HEK293T (cell line): ENCODE measurements around the gene MFAP3.

ENCODE experiments used
- CTCF ChIA-PET: fragments of 350-600 bp; formaldehyde crosslinking; extraction: SDS; loops from one replicate; lab custom pipeline; 2021; ENCODE audit warnings: antibody characterized with exemption, inconsistent platforms; lab: Yijun Ruan, JAX
- POLR2A ChIA-PET: fragments of 350-600 bp; formaldehyde crosslinking; extraction: SDS; loops from one replicate; lab custom pipeline; 2020; ENCODE audit warnings: antibody characterized with exemption, inconsistent platforms; lab: Yijun Ruan, JAX
- DNase-seq: peaks from one replicate; pipeline ENCODE4 v3.0.0; 2012; ENCODE audit warnings: mixed read lengths; ENCODE audit errors: extremely low spot score
- ARNT ChIP-seq: fragments of 450-650 bp; IDR thresholded peaks from 2 replicates; pipeline ENCODE4 v1.6.1; 2017; ENCODE audit warnings: mild to moderate bottlenecking
- BHLHE40 ChIP-seq: fragments of 450-650 bp; IDR thresholded peaks from 2 replicates; pipeline ENCODE4 v1.6.1; 2016; ENCODE audit warnings: mild to moderate bottlenecking, moderate library complexity, borderline replicate concordance
- CTBP1 ChIP-seq: fragments of 450-650 bp; IDR thresholded peaks from 2 replicates; pipeline ENCODE4 v1.6.1; 2016; ENCODE audit warnings: borderline replicate concordance
- ELF4 ChIP-seq: fragments of 450-650 bp; IDR thresholded peaks from 2 replicates; pipeline ENCODE4 v1.6.1; 2017; ENCODE audit warnings: antibody characterized with exemption
- FOXA1 ChIP-seq: fragments of 450-650 bp; IDR thresholded peaks from 2 replicates; pipeline ENCODE4 v1.6.1; 2016; ENCODE audit warnings: mild to moderate bottlenecking
- FOXK2 ChIP-seq: fragments of 450-650 bp; IDR thresholded peaks from 2 replicates; pipeline ENCODE4 v1.6.1; 2016; ENCODE audit warnings: mild to moderate bottlenecking
- FOXM1 ChIP-seq: fragments of 450-650 bp; IDR thresholded peaks from 2 replicates; pipeline ENCODE4 v1.6.1; 2017; ENCODE audit warnings: mild to moderate bottlenecking, borderline replicate concordance
- HDGF ChIP-seq: fragments of 450-650 bp; IDR thresholded peaks from 2 replicates; pipeline ENCODE4 v1.6.1; 2017; ENCODE audit warnings: antibody characterized with exemption, borderline replicate concordance
- L3MBTL2 ChIP-seq: fragments of 450-650 bp; conservative IDR thresholded peaks from 2 replicates; pipeline ENCODE4 v1.6.1; 2016; ENCODE audit warnings: mild to moderate bottlenecking
- LEF1 ChIP-seq: fragments of 450-650 bp; IDR thresholded peaks from 2 replicates; pipeline ENCODE4 v1.6.1; 2017; ENCODE audit warnings: mild to moderate bottlenecking, borderline replicate concordance
- NFRKB ChIP-seq: fragments of 450-650 bp; IDR thresholded peaks from 2 replicates; pipeline ENCODE4 v1.6.1; 2016; ENCODE audit warnings: mild to moderate bottlenecking, moderate library complexity
- PKNOX1 ChIP-seq: fragments of 450-650 bp; IDR thresholded peaks from 2 replicates; pipeline ENCODE4 v1.6.1; 2016
- SP1 ChIP-seq: fragments of 450-650 bp; IDR thresholded peaks from 2 replicates; pipeline ENCODE4 v1.6.1; 2017
- SUZ12 ChIP-seq: fragments of 450-650 bp; IDR thresholded peaks from 2 replicates; pipeline ENCODE4 v1.6.1; 2016; ENCODE audit warnings: mild to moderate bottlenecking
- TARDBP ChIP-seq: fragments of 450-650 bp; IDR thresholded peaks from 2 replicates; pipeline ENCODE4 v1.6.1; 2016
- ZNF384 ChIP-seq: fragments of 450-650 bp; IDR thresholded peaks from 2 replicates; pipeline ENCODE4 v1.6.1; 2016

Gene MFAP3

GRCh38 chr5:154088801-154089200 lies 50.0 kb downstream of the MFAP3 start:
- CTCF ChIA-PET: interaction anchor here (0.8 to 1.2 kb wide), 2 partner anchors 10 to 17 kb away, joined by 3 read pairs; no protein-coding TSS in a partner anchor
- TF ChIP-seq SP1: no peak
- TF ChIP-seq LEF1: no peak
- TF ChIP-seq NFRKB: no peak
- no peak for TF ChIP-seq SUZ12
- TF ChIP-seq HDGF: no peak
- TF ChIP-seq BHLHE40: no peak
- DNase-seq: no peak
- POLR2A ChIA-PET: no interaction called here

GRCh38 chr5:154090656-154091055 lies 51.9 kb downstream of the MFAP3 start:
- TF ChIP-seq FOXM1: no peak
- no peak for TF ChIP-seq PKNOX1
- no peak for TF ChIP-seq FOXK2
- no peak for TF ChIP-seq NFRKB
- TF ChIP-seq ELF4: no peak
- TF ChIP-seq HDGF: no peak
- TF ChIP-seq L3MBTL2: no peak
- TF ChIP-seq LEF1: no peak
- DNase-seq: no peak
- CTCF ChIA-PET: interaction anchor here (0.6 to 0.8 kb wide), 3 partner anchors 12 to 293 kb away, joined by 3 to 4 read pairs (median 3); no protein-coding TSS in a partner anchor
- POLR2A ChIA-PET: no interaction called here

- POLR2A ChIA-PET: no interaction called here
- CTCF ChIA-PET: interaction anchor here (0.8 to 1.2 kb wide), 3 partner anchors 17 to 65 kb away, joined by 3 to 5 read pairs (median 3); no protein-coding TSS in a partner anchor
Measured at GRCh38 chr5:154092356-154093141, 53.8 kb downstream of the MFAP3 start.

GRCh38 chr5:154093142-154093532 lies 54.4 kb downstream of the MFAP3 start:
- POLR2A ChIA-PET: no interaction called here
- CTCF ChIA-PET: interaction anchor here (1.2 kb wide), 1 partner anchor 21 kb away, joined by 3 read pairs; no protein-coding TSS in a partner anchor
- no peak for TF ChIP-seq SP1
- no peak for TF ChIP-seq PKNOX1
- no peak for TF ChIP-seq ZNF384
- TF ChIP-seq HDGF: no peak
- TF ChIP-seq NFRKB: no peak
- no peak for TF ChIP-seq SUZ12
- TF ChIP-seq ELF4: no peak
- no peak for DNase-seq

More at GRCh38 chr5:154092356-154093141, 53.8 kb downstream of the MFAP3 start:
- TF ChIP-seq L3MBTL2 (no peak), HDGF (no peak), LEF1 (no peak)
- no peak for DNase-seq

GRCh38 chr5:154095904-154096303 lies 57.1 kb downstream of the MFAP3 start:
- no peak for TF ChIP-seq FOXA1
- TF ChIP-seq HDGF: no peak
- TF ChIP-seq ZNF384: no peak
- no peak for TF ChIP-seq TARDBP
- no peak for TF ChIP-seq SUZ12
- TF ChIP-seq LEF1: no peak
- no peak for TF ChIP-seq FOXM1
- no peak for TF ChIP-seq ELF4
- no peak for TF ChIP-seq PKNOX1
- no peak for TF ChIP-seq CTBP1
- no peak for TF ChIP-seq NFRKB
- CTCF ChIA-PET: no interaction called here
- POLR2A ChIA-PET: no interaction called here
- no peak for DNase-seq

GRCh38 chr5:154097031-154097430 lies 58.3 kb downstream of the MFAP3 start:
- CTCF ChIA-PET: no interaction called here
- TF ChIP-seq SUZ12 (no peak), ZNF384 (no peak)
- POLR2A ChIA-PET: no interaction called here

GRCh38 chr5:154098465-154098864 lies 59.7 kb downstream of the MFAP3 start:
- DNase-seq: no peak
- no peak for TF ChIP-seq ELF4
- TF ChIP-seq L3MBTL2: no peak
- no peak for TF ChIP-seq SP1
- no peak for TF ChIP-seq FOXA1
- TF ChIP-seq FOXK2: no peak
- no peak for TF ChIP-seq LEF1
- no peak for TF ChIP-seq CTBP1
- TF ChIP-seq PKNOX1: no peak
- TF ChIP-seq HDGF: no peak
- no peak for TF ChIP-seq ARNT
- TF ChIP-seq BHLHE40: no peak
- TF ChIP-seq SUZ12: no peak
- TF ChIP-seq TARDBP: no peak
- TF ChIP-seq FOXM1: no peak
- no peak for TF ChIP-seq ZNF384
- ChIA-PET POLR2A (no interaction called here), CTCF (interaction anchor here (1.0 kb wide), 1 partner anchor 9 kb away, joined by 3 read pairs; no protein-coding TSS in a partner anchor)

More at GRCh38 chr5:154097031-154097430, 58.3 kb downstream of the MFAP3 start:
- DNase-seq: no peak
